ENCODE data around the gene LRRC38.

GRCh38 chr1:13535227-13535626, 21.4 kb upstream of the LRRC38 start:
- TF ChIP-seq, protein P1, sequence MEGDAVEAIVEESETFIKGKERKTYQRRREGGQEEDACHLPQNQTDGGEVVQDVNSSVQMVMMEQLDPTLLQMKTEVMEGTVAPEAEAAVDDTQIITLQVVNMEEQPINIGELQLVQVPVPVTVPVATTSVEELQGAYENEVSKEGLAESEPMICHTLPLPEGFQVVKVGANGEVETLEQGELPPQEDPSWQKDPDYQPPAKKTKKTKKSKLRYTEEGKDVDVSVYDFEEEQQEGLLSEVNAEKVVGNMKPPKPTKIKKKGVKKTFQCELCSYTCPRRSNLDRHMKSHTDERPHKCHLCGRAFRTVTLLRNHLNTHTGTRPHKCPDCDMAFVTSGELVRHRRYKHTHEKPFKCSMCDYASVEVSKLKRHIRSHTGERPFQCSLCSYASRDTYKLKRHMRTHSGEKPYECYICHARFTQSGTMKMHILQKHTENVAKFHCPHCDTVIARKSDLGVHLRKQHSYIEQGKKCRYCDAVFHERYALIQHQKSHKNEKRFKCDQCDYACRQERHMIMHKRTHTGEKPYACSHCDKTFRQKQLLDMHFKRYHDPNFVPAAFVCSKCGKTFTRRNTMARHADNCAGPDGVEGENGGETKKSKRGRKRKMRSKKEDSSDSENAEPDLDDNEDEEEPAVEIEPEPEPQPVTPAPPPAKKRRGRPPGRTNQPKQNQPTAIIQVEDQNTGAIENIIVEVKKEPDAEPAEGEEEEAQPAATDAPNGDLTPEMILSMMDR (IDR thresholded peaks at IDR 0.05), result no peak
- TF ChIP-seq POLR2A (IDR thresholded peaks at IDR 0.05), result no peak

Data from adrenal gland (tissue), 5 donors.